ENCODE results near the gene DAGLA. TPM values are rescaled to one million over a fixed set of nuclear protein-coding genes. Genes with fewer than 3 reads are reported as not detected.
"Not testable (repeated sequence)": the region's sequence is repeated elsewhere in the genome, so short reads cannot be mapped to it uniquely, and the experiment has no call there.

DAGLA gene
- total RNA-seq, 1 experiment from 2014 or later = 3.1 TPM

DNA sequence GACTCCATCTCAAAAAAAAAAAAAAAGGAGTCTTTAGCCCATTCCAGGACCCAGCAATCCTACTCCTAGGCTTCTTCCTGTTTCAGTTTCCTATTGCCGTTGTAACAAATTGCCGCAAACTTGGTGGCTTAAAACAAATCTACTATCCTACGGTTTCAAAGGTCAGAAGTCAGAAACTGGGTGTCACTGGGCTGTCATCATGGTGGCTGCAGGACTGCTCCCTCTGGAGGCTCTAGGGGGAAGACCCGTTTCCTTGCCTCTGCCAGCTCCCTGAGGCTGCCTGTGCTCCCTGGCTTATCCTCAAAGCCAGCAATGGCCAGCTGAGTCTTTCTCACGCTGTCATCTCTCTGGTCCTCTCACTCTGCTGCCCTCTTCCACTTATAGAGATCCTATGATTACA lies 8.7 kb upstream of the DAGLA start (continued):
- TF ChIP-seq, protein P1, sequence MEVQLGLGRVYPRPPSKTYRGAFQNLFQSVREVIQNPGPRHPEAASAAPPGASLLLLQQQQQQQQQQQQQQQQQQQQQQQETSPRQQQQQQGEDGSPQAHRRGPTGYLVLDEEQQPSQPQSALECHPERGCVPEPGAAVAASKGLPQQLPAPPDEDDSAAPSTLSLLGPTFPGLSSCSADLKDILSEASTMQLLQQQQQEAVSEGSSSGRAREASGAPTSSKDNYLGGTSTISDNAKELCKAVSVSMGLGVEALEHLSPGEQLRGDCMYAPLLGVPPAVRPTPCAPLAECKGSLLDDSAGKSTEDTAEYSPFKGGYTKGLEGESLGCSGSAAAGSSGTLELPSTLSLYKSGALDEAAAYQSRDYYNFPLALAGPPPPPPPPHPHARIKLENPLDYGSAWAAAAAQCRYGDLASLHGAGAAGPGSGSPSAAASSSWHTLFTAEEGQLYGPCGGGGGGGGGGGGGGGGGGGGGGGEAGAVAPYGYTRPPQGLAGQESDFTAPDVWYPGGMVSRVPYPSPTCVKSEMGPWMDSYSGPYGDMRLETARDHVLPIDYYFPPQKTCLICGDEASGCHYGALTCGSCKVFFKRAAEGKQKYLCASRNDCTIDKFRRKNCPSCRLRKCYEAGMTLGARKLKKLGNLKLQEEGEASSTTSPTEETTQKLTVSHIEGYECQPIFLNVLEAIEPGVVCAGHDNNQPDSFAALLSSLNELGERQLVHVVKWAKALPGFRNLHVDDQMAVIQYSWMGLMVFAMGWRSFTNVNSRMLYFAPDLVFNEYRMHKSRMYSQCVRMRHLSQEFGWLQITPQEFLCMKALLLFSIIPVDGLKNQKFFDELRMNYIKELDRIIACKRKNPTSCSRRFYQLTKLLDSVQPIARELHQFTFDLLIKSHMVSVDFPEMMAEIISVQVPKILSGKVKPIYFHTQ (CRISPR knock-in tag; IDR thresholded peaks at IDR 0.05) = no peak
- TF ChIP-seq, protein P2, sequence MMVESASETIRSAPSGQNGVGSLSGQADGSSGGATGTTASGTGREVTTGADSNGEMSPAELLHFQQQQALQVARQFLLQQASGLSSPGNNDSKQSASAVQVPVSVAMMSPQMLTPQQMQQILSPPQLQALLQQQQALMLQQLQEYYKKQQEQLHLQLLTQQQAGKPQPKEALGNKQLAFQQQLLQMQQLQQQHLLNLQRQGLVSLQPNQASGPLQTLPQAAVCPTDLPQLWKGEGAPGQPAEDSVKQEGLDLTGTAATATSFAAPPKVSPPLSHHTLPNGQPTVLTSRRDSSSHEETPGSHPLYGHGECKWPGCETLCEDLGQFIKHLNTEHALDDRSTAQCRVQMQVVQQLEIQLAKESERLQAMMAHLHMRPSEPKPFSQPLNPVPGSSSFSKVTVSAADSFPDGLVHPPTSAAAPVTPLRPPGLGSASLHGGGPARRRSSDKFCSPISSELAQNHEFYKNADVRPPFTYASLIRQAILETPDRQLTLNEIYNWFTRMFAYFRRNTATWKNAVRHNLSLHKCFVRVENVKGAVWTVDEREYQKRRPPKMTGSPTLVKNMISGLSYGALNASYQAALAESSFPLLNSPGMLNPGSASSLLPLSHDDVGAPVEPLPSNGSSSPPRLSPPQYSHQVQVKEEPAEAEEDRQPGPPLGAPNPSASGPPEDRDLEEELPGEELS (CRISPR knock-in tag; IDR thresholded peaks at IDR 0.05) = no peak
- TF ChIP-seq, protein P3, sequence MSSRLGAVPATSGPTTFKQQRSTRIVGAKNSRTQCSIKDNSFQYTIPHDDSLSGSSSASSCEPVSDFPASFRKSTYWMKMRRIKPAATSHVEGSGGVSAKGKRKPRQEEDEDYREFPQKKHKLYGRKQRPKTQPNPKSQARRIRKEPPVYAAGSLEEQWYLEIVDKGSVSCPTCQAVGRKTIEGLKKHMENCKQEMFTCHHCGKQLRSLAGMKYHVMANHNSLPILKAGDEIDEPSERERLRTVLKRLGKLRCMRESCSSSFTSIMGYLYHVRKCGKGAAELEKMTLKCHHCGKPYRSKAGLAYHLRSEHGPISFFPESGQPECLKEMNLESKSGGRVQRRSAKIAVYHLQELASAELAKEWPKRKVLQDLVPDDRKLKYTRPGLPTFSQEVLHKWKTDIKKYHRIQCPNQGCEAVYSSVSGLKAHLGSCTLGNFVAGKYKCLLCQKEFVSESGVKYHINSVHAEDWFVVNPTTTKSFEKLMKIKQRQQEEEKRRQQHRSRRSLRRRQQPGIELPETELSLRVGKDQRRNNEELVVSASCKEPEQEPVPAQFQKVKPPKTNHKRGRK (CRISPR knock-in tag; IDR thresholded peaks at IDR 0.05; ENCODE audit: borderline replicate concordance) = no peak
- TF ChIP-seq GRHL2 (CRISPR knock-in tag; IDR thresholded peaks at IDR 0.05; ENCODE audit: insufficient replicate concordance, severe bottlenecking) = no peak
- TF ChIP-seq, protein P4, sequence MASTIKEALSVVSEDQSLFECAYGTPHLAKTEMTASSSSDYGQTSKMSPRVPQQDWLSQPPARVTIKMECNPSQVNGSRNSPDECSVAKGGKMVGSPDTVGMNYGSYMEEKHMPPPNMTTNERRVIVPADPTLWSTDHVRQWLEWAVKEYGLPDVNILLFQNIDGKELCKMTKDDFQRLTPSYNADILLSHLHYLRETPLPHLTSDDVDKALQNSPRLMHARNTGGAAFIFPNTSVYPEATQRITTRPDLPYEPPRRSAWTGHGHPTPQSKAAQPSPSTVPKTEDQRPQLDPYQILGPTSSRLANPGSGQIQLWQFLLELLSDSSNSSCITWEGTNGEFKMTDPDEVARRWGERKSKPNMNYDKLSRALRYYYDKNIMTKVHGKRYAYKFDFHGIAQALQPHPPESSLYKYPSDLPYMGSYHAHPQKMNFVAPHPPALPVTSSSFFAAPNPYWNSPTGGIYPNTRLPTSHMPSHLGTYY (CRISPR knock-in tag; IDR thresholded peaks at IDR 0.05) = no peak
- TF ChIP-seq HMGA2 (CRISPR knock-in tag; IDR thresholded peaks at IDR 0.05) = no peak
- TF ChIP-seq NFYB (CRISPR knock-in tag; conservative IDR thresholded peaks at IDR 0.05; ENCODE audit: low read depth) = no peak

DNA sequence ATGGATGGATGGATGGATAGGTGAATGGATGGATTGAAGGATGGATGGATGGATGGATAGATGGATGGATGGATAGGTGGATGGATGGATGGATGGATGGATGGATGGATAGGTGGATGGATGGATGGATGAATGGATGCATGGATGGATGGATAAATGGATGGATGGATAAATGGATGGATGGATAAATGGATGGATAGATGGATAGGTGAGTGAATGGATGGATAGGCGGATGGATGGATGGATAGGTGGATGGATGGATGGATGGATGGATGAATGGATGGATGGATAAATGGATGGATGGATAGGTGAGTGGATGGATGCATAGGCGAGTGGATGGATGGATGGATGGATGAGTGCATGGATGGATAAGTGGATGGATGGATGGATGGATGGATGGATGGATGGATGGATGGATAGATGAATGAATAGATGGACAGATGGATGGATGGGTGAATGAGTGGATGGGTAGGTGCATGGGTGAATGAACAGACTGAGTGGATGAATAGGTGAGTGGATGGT lies 6.2 kb upstream of the DAGLA start:
- DNase-seq (ENCODE audit: low spot score); H3K27me3 Mint-ChIP-seq (ENCODE audit: low read depth); H3K4me3 Mint-ChIP-seq; ATAC-seq; POLR2A ChIA-PET; H3K27ac Mint-ChIP-seq; H3K36me3 Mint-ChIP-seq; H3K4me1 Mint-ChIP-seq; H3K9me3 Mint-ChIP-seq: not testable (repeated sequence)
- CTCF ChIA-PET = interaction anchor here (1.1 to 2.3 kb wide), 3 partner anchors 13 to 21 kb away, joined by 3 to 7 read pairs (median 5); no protein-coding TSS in a partner anchor

DNA sequence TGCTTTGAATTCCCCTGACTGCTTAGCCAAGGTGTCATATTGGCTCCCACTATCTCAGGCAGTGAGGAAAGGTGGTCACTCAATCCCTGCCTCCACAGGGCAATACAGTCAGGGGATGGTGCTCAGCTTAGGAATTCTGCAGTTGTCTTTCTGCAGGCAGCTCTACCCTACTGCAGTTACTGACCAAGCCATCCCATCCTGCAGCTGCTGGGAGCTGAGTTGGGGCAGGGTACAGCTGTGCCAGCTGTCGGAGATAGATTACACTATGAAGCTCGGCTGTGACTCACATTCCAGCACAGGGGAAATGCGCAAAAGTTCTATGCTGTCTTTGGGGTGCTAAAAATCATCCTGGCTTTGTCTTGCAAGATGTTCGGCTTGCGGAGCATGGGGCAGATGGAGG lies 4.4 kb upstream of the DAGLA start:
- POLR2A ChIA-PET = no interaction called here
- DNase-seq (ENCODE audit: low spot score) (no peak), ATAC-seq (no peak)
- no peaks in the 10 kb centered on the region for H3K9me3 Mint-ChIP-seq
- peaks cover 8% of the 10 kb centered on the region for H3K27me3 Mint-ChIP-seq (ENCODE audit: low read depth)
- H3K4me3 Mint-ChIP-seq = no peak overlapping the region
- CTCF ChIA-PET = interaction anchor here (0.7 to 2.3 kb wide), 15 partner anchors 8 to 406 kb away, joined by 3 to 13 read pairs (median 4); partner anchors contain the start of gene MYRF
- TF ChIP-seq NFATC4 (CRISPR knock-in tag; IDR thresholded peaks at IDR 0.05) (no peak), ATF1 (CRISPR knock-in tag; IDR thresholded peaks at IDR 0.05) (no peak), RELA (CRISPR knock-in tag; IDR thresholded peaks at IDR 0.05; ENCODE audit: borderline replicate concordance) (no peak), NR3C1 (CRISPR knock-in tag; conservative IDR thresholded peaks at IDR 0.05; ENCODE audit: low read depth) (no peak), SOX15 (CRISPR knock-in tag; IDR thresholded peaks at IDR 0.05) (no peak), GRHL2 (CRISPR knock-in tag; IDR thresholded peaks at IDR 0.05; ENCODE audit: insufficient replicate concordance, severe bottlenecking) (no peak)
- TF ChIP-seq, protein P5, sequence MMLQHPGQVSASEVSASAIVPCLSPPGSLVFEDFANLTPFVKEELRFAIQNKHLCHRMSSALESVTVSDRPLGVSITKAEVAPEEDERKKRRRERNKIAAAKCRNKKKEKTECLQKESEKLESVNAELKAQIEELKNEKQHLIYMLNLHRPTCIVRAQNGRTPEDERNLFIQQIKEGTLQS (CRISPR knock-in tag; conservative IDR thresholded peaks at IDR 0.05) = no peak
- TF ChIP-seq, protein P6, sequence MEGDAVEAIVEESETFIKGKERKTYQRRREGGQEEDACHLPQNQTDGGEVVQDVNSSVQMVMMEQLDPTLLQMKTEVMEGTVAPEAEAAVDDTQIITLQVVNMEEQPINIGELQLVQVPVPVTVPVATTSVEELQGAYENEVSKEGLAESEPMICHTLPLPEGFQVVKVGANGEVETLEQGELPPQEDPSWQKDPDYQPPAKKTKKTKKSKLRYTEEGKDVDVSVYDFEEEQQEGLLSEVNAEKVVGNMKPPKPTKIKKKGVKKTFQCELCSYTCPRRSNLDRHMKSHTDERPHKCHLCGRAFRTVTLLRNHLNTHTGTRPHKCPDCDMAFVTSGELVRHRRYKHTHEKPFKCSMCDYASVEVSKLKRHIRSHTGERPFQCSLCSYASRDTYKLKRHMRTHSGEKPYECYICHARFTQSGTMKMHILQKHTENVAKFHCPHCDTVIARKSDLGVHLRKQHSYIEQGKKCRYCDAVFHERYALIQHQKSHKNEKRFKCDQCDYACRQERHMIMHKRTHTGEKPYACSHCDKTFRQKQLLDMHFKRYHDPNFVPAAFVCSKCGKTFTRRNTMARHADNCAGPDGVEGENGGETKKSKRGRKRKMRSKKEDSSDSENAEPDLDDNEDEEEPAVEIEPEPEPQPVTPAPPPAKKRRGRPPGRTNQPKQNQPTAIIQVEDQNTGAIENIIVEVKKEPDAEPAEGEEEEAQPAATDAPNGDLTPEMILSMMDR (IDR thresholded peaks at IDR 0.05) = no peak
- TF ChIP-seq, protein P7, sequence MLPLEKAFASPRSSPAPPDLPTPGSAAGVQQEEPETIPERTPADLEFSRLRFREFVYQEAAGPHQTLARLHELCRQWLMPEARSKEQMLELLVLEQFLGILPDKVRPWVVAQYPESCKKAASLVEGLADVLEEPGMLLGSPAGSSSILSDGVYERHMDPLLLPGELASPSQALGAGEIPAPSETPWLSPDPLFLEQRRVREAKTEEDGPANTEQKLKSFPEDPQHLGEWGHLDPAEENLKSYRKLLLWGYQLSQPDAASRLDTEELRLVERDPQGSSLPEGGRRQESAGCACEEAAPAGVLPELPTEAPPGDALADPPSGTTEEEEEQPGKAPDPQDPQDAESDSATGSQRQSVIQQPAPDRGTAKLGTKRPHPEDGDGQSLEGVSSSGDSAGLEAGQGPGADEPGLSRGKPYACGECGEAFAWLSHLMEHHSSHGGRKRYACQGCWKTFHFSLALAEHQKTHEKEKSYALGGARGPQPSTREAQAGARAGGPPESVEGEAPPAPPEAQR (CRISPR knock-in tag; IDR thresholded peaks at IDR 0.05) = no peak
- TF ChIP-seq, protein P8, sequence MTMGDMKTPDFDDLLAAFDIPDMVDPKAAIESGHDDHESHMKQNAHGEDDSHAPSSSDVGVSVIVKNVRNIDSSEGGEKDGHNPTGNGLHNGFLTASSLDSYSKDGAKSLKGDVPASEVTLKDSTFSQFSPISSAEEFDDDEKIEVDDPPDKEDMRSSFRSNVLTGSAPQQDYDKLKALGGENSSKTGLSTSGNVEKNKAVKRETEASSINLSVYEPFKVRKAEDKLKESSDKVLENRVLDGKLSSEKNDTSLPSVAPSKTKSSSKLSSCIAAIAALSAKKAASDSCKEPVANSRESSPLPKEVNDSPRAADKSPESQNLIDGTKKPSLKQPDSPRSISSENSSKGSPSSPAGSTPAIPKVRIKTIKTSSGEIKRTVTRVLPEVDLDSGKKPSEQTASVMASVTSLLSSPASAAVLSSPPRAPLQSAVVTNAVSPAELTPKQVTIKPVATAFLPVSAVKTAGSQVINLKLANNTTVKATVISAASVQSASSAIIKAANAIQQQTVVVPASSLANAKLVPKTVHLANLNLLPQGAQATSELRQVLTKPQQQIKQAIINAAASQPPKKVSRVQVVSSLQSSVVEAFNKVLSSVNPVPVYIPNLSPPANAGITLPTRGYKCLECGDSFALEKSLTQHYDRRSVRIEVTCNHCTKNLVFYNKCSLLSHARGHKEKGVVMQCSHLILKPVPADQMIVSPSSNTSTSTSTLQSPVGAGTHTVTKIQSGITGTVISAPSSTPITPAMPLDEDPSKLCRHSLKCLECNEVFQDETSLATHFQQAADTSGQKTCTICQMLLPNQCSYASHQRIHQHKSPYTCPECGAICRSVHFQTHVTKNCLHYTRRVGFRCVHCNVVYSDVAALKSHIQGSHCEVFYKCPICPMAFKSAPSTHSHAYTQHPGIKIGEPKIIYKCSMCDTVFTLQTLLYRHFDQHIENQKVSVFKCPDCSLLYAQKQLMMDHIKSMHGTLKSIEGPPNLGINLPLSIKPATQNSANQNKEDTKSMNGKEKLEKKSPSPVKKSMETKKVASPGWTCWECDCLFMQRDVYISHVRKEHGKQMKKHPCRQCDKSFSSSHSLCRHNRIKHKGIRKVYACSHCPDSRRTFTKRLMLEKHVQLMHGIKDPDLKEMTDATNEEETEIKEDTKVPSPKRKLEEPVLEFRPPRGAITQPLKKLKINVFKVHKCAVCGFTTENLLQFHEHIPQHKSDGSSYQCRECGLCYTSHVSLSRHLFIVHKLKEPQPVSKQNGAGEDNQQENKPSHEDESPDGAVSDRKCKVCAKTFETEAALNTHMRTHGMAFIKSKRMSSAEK (CRISPR knock-in tag; IDR thresholded peaks at IDR 0.05; ENCODE audit: borderline replicate concordance) = no peak
- H3K4me1 Mint-ChIP-seq = peaks cover 12% of the 10 kb centered on the region
- H3K27ac Mint-ChIP-seq = no peak overlapping the region
- no peaks in the 10 kb centered on the region for H3K36me3 Mint-ChIP-seq

Measured in WTC11 (cell line).